Activated CD8-positive, alpha-beta T cell treated with anti-CD3 and anti-CD28 coated beads, Interleukin-2, amount 10 ng/mL, durations not matched to agents 7 days and 5 days (primary cell): ENCODE results near the gene SUN5. TPM values are rescaled to one million over a fixed set of nuclear protein-coding genes. Genes with fewer than 3 reads are reported as not detected.

Experiments
- ATAC-seq: fragments of 150-1000 bp; cut with Tn5 transposase; one replicate; pipeline ENCODE4 v1.10.0; 2021; ENCODE audit warnings: moderate library complexity
- CTCF ChIA-PET: fragments of 350-600 bp; sonication (Branson Sonifier 250); formaldehyde crosslinking; loops from one replicate; lab custom pipeline; 2021; ENCODE audit warnings: antibody characterized with exemption; lab: Charles Lee
- POLR2A ChIA-PET: fragments of 350-600 bp; sonication (Branson Sonifier 250); formaldehyde crosslinking; loops from one replicate; lab custom pipeline; 2021; ENCODE audit warnings: antibody characterized with exemption; lab: Charles Lee
- DNase-seq: peaks from one replicate; pipeline ENCODE4 v3.0.0-alpha.2; 2020
- H3K27ac Mint-ChIP-seq: one replicate; pipeline ENCODE4 v1.8.0; 2021; ENCODE audit warnings: mild to moderate bottlenecking, mixed read lengths
- H3K27me3 Mint-ChIP-seq: one replicate; pipeline ENCODE4 v1.8.0; 2021; ENCODE audit warnings: low read depth, mixed read lengths
- H3K36me3 Mint-ChIP-seq: one replicate; pipeline ENCODE4 v1.8.0; 2021; ENCODE audit warnings: low read depth, mixed read lengths
- H3K4me1 Mint-ChIP-seq: one replicate; pipeline ENCODE4 v1.8.0; 2021; ENCODE audit warnings: low read depth, mixed read lengths
- H3K4me3 Mint-ChIP-seq: one replicate; pipeline ENCODE4 v1.8.0; 2021; ENCODE audit warnings: mild to moderate bottlenecking, mixed read lengths
- H3K9me3 Mint-ChIP-seq: one replicate; pipeline ENCODE4 v1.8.0; 2022; ENCODE audit warnings: mixed read lengths; ENCODE audit not compliant: insufficient read depth
- total RNA-seq, 2 experiments: library from RNA; stranded (reverse); gene quantifications; one replicate each; pipeline ENCODE4 v1.2.3, GENCODE V29; 2021

SUN5 gene
- total RNA-seq, 2 experiments from 2014 or later, result not detected

DNA sequence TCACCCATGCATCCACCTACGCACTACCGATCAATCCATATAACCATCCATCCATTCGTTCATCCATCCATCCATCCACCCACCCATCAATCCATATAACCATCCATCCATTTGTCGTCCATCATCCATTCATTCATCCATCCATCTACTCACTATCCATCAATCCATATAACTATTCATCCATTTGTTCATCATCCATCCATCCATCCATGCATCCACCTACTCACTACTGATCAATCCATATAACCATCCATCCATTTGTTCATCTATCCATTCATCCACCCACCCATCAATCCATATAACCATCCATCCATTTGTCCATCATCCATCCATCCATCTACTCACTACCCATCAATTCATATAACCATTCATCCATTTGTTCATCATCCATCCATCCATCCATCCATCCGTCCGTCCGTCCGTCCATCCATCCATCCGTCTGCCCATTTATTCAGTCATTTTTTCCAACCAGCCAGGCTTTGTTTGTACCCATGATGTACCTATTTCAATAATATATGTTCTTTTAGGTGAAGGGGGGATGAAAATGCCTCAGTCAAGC lies 21.2 kb upstream of the SUN5 start:
- no peak overlapping the region for H3K27ac Mint-ChIP-seq
- no peaks in the 10 kb centered on the region for H3K27me3 Mint-ChIP-seq
- DNase-seq, result no peak
- ChIA-PET CTCF (no interaction called here), POLR2A (no interaction called here)
- H3K4me3 Mint-ChIP-seq, result no peak overlapping the region
- no peaks in the 10 kb centered on the region for H3K9me3 Mint-ChIP-seq
- ATAC-seq, result no peak
- no peaks in the 10 kb centered on the region for H3K4me1 Mint-ChIP-seq
- no peaks in the 10 kb centered on the region for H3K36me3 Mint-ChIP-seq

DNA sequence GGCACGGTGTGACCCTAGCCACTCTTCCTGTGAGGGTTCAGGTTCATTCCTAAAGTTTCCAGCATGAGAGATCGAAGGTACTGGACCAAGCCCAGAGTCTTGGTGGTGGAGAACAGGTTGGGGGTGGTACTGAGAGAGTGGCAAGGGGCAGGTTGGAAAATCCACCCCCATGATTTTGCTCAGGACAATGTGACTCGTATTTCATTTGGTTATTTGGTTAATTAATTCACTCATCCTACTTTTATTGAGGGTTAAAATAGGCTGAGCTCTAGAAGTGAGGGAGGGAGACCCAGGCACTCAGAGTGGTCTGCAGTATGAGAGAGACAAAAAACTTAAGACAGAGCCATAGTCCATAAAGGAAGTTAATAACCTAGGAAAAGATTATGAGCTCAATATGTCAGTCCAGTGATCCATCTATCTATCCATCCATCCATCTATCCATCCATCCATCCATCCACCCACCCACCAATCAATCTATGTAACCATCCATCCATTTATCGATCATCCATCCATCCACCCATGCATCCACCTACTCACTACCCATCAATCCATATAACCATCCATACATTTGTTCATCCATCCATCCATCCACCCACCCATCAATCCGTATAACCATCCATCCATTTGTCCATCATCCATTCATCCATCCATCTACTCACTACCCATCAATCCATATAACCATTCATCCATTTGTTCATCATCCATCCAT lies 20.5 kb upstream of the SUN5 start:
- Mint-ChIP-seq H3K27ac (no peak overlapping the region), H3K27me3 (no peaks in the 10 kb centered on the region), H3K36me3 (no peaks in the 10 kb centered on the region), H3K9me3 (no peaks in the 10 kb centered on the region), H3K4me3 (no peak overlapping the region), H3K4me1 (no peaks in the 10 kb centered on the region)
- DNase-seq (no peak), ATAC-seq (no peak)
- CTCF ChIA-PET, result no interaction called here
- POLR2A ChIA-PET, result no interaction called here

DNA sequence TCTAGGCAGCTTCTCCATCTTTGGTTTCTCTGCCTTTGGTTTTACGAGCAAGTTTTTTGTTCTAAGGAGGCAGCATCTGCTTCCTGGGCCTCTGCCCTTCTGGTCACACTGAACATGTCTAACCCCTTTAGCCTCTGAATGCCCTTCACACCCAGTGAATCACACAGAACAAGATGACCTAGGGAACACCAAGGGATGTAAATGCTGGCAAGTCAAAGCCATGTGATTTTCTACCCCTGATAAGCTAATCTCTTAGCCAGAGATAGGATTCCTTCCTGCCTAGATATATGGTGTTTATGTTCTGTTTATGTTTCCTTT lies 20.0 kb upstream of the SUN5 start:
- CTCF ChIA-PET, result no interaction called here
- H3K4me1 Mint-ChIP-seq, result no peaks in the 10 kb centered on the region

DNA sequence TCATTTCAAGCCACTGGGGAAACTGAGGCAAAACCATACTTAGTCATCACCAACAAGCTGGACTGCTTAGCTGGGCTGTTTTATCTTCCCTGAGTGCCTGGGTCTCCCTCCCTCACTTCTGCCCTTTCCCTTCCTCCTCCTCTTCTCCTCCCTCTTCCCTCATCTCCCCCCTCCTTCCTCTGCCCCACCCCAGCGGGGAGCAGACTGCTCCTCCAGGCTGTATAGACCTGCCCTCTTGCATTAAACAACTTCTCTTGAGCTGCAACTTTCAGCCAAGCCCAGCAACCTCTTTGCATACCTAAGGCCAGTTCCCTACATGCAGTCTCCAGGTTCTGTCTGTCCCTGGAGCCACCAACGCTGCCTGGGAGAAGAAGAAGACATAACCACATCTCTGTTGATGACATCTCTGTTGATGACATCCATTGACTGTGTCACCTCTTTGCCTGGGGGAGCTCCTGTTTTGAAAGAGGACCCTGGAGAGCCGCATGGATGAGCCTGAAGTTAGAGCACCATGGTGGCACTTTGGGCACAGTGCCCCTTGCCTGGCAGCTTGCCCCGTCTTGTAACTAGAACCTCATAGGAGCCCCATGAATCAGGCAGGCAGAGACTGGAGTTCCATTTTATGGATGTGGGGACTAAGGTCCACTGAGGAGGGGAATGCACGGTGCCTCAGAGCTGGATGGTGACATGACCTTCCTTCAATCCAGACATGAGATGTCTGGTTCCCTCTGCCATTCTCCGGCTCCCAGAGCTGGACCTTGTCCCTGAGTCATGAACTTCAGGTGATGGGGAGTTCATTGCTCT lies 19.4 kb upstream of the SUN5 start:
- Mint-ChIP-seq H3K9me3 (no peaks in the 10 kb centered on the region), H3K27me3 (no peaks in the 10 kb centered on the region), H3K27ac (no peak overlapping the region), H3K4me1 (no peaks in the 10 kb centered on the region), H3K4me3 (no peak overlapping the region), H3K36me3 (no peaks in the 10 kb centered on the region)
- ATAC-seq, result no peak
- no peak for DNase-seq
- ChIA-PET CTCF (no interaction called here), POLR2A (no interaction called here)

More for the DNA sequence above, 20.0 kb upstream of the SUN5 start:
- POLR2A ChIA-PET, result no interaction called here
- Mint-ChIP-seq H3K4me3 (no peak overlapping the region), H3K36me3 (no peaks in the 10 kb centered on the region), H3K27me3 (no peaks in the 10 kb centered on the region), H3K27ac (no peak overlapping the region), H3K9me3 (no peaks in the 10 kb centered on the region)
- DNase-seq, result no peak
- no peak for ATAC-seq

DNA sequence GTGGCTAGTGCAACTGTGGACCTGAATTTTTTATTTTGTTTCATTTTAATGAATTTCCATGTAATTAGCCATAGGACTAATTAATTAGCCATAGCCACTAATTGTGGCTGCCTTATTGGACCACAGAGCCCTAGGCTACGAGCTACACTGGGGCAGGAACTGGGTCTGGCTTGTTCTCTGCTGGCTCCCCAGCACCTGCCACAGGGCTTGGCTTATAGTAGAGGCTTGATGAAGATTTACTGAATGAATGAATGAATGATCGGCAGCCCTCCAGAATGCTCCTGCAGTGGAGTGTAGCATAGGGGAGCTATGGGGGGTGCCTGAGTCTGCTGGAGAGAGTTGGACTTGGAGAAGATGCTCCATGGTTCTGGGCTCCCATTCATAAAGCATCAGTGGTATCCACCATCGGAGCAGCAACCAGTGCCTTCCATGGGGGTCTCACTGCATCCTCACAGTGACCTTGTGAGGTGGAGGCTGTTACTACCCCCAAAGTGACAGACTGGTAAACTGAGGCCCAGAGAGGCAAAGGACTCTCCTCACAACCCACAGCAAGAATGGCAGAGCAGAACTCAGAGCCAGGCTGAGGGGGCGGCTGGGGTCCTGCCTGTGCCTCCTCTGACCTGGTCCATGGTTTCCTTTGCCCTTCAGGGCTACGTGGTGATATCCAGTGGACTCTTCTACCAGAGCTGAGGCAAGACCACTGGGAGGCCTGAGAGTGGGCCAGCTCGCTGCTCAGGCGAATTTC lies 18.6 kb upstream of the SUN5 start:
- no peaks in the 10 kb centered on the region for H3K27me3 Mint-ChIP-seq
- no peak for DNase-seq
- no peaks in the 10 kb centered on the region for H3K36me3 Mint-ChIP-seq
- no peak overlapping the region for H3K27ac Mint-ChIP-seq
- H3K4me3 Mint-ChIP-seq, result no peak overlapping the region
- ATAC-seq, result no peak
- POLR2A ChIA-PET, result no interaction called here
- H3K9me3 Mint-ChIP-seq, result no peaks in the 10 kb centered on the region
- CTCF ChIA-PET, result no interaction called here
- H3K4me1 Mint-ChIP-seq, result no peaks in the 10 kb centered on the region

DNA sequence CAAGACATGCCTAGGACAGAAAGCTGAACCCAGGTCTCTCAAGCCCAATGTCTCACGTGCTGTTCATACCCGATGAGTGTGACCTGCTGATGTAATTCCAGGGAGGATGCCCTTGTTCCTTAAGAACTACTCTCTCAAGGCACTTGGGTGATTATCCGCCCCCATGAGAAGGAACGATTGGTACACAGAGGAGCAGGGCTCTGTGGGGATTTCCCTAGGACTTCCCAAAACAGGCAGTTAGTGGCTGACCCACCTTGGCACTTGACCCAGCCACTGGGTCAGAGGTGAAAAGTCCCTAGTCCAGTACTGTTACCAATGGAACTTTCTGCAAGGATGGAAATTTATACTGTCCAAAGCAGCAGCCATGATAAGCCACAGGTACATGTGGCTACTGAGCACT lies 18.1 kb upstream of the SUN5 start:
- H3K4me1 Mint-ChIP-seq, result no peaks in the 10 kb centered on the region
- H3K27ac Mint-ChIP-seq, result no peak overlapping the region
- no peaks in the 10 kb centered on the region for H3K36me3 Mint-ChIP-seq
- ATAC-seq (no peak), DNase-seq (no peak)
- H3K9me3 Mint-ChIP-seq, result no peaks in the 10 kb centered on the region
- no peak overlapping the region for H3K4me3 Mint-ChIP-seq
- H3K27me3 Mint-ChIP-seq, result no peaks in the 10 kb centered on the region
- CTCF ChIA-PET, result no interaction called here
- POLR2A ChIA-PET, result no interaction called here

DNA sequence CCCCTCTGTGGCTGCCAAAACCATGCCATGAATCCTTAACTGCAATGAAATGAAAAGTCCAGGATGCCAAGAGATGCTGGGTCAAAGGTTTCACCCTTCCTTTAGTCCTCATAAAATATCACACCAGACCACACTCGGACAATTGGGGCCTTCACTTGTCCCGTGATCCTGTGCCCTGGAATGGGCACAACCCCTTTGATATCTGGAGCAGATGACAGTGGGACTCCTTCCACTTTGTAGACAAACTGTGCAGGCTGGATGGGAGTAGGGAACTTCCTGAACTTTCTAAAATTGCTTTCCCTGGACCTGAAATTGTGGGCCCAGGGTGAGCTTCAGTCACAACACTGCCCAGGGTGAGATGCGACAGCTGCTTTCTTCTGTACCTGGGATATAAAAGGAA lies 17.6 kb upstream of the SUN5 start:
- H3K27me3 Mint-ChIP-seq, result no peaks in the 10 kb centered on the region
- H3K27ac Mint-ChIP-seq, result no peak overlapping the region
- H3K9me3 Mint-ChIP-seq, result no peaks in the 10 kb centered on the region
- DNase-seq, result no peak
- no peak overlapping the region for H3K4me3 Mint-ChIP-seq
- ChIA-PET CTCF (no interaction called here), POLR2A (no interaction called here)
- H3K4me1 Mint-ChIP-seq, result no peaks in the 10 kb centered on the region
- H3K36me3 Mint-ChIP-seq, result no peaks in the 10 kb centered on the region
- ATAC-seq, result no peak

DNA sequence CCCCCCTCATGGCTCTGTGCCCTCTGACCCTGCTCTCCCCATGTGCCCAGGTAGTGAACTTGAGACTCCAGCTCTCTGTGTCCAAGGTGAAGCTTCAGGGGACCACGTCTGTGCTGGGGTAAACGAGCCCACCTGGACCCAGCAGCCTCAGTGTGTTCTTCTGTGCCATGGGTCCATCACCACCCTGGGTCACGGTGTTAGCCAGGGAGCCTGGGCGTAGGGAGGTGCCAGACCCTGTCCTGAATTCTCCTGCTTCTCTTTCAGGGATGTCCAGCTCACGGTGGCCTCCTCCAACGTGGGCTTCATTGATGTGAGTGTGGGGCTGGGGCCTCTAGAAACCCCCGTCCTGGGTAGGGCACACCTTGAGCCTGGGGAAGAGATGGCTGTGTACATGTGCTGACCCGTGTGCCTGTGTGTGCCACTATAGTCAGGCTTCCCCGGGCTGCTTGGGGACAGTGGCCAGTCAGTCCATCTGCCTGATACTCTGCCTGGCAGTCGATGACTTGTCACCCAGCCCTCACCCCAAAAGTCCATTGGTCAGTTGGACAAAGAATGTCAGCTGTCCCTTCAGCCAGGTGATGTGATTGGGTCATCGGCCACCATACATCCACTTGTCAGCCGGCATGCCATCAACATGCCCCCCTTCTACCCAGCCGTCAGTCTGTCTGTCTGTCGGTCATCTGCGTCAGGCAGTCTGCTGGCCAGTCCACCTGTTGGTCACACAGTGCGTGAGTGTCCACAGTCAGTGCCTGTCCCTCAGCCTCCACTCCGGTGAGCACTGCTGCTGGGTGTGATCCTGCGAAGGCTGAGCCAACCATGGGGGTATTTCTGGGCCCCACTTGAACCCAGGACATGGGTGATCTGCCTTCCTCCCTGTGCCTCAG lies 16.3 kb upstream of the SUN5 start:
- H3K4me3 Mint-ChIP-seq, result no peak overlapping the region
- CTCF ChIA-PET, result interaction anchor here (1.8 kb wide), 1 partner anchor 75 kb away, joined by 5 read pairs; no protein-coding TSS in a partner anchor
- H3K9me3 Mint-ChIP-seq, result no peaks in the 10 kb centered on the region

DNA sequence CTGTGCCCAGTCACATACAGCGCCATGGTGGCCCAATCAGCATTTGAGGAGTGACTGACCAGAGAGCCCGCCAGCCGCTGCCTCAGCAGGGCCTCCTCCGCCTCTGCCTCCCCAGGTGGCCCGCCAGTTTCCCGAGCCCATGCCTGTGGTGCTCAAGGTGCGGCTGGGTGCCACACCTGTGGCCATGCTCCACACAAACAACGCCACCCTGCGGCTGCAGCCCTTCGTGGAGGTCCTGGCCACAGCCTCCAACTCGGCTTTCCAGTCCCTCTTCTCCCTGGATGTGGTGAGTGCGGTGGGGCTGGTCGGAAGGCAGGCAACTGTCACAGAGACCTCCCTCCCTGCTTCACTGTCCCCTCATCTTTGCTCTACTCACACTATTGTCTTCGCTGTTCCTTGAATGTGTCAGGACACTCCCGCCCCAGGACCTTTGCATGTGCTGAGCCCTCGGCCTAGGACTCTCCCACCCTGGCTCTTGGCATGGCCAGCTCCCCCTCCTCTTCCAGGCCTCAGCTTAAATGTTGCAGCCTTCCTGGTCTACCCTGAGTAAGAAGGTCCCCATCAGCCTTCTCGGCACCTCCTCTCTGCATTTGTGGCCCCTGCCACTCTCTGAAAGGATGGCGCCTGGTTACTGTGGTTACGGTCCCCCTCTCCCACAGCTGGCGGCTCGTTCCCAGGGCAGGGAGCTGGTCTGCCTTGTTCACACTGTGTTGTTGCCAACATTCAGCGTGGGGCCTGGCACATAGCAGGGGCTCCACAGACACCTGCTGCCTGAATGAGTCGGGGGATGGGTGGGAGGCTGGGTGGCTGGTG lies 15.4 kb upstream of the SUN5 start:
- no peak overlapping the region for H3K27ac Mint-ChIP-seq
- ATAC-seq (no peak), DNase-seq (no peak)
- ChIA-PET CTCF (interaction anchor here (1.7 to 1.8 kb wide), 2 partner anchors 15 to 74 kb away, joined by 4 to 5 read pairs; partner anchors contain the start of gene SUN5), POLR2A (no interaction called here)
- H3K27me3 Mint-ChIP-seq, result no peaks in the 10 kb centered on the region
- no peaks in the 10 kb centered on the region for H3K36me3 Mint-ChIP-seq
- no peaks in the 10 kb centered on the region for H3K4me1 Mint-ChIP-seq
- H3K4me3 Mint-ChIP-seq, result no peak overlapping the region
- H3K9me3 Mint-ChIP-seq, result no peaks in the 10 kb centered on the region

More for the DNA sequence above, 16.3 kb upstream of the SUN5 start:
- DNase-seq (no peak), ATAC-seq (no peak)
- Mint-ChIP-seq H3K27me3 (no peaks in the 10 kb centered on the region), H3K36me3 (no peaks in the 10 kb centered on the region), H3K4me1 (no peaks in the 10 kb centered on the region), H3K27ac (no peak overlapping the region)
- POLR2A ChIA-PET, result no interaction called here

DNA sequence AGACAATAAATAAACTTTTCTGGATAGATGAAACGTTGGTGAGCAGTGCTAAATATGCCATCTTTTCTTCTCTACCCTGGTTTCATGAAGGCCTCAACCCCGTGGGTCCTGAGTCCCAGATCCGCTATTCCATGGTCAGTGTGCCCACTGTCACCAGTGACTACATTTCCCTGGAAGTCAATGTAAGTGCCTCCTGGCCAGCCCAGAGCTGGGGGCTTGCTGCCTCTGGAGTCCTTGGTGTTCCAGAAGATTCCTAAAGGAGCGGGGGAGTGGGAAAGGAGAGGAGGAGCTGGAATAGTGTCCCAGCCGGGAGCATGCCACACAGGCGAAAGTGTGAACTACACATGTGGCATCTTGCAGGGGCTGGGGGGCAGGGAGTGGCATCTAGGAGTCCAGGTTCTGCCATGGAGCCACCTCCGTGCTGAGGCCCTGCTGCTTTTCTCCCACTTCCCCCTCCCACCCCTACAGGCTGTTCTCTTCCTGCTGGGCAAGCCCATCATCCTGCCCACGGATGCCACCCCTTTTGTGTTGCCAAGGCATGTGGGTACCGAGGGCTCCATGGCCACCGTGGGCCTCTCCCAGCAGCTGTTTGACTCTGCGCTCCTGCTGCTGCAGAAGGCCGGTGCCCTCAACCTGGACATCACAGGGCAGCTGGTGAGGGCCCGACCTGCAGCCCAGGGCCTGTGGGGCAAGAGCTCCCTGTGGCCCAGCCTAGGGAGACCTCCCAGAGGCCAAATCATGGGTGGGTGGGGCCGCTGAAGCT lies 14.1 kb upstream of the SUN5 start:
- CTCF ChIA-PET, result interaction anchor here (1.7 kb wide), 1 partner anchor 14 kb away, joined by 4 read pairs; the partner anchor contains the start of gene SUN5
- Mint-ChIP-seq H3K4me3 (no peak overlapping the region), H3K36me3 (no peaks in the 10 kb centered on the region), H3K27ac (no peak overlapping the region), H3K27me3 (no peaks in the 10 kb centered on the region), H3K4me1 (no peaks in the 10 kb centered on the region), H3K9me3 (no peaks in the 10 kb centered on the region)
- POLR2A ChIA-PET, result no interaction called here
- no peak for DNase-seq
- no peak for ATAC-seq
